ENCODE results near the gene SLC66A3.

Gene SLC66A3

GRCh38 chr2:11177871-11178690, 22.8 kb downstream of the SLC66A3 start:
- no peak for TF ChIP-seq ZFX (IDR thresholded peaks at IDR 0.05; ENCODE audit: borderline replicate concordance)
- no peak for TF ChIP-seq CTCF (IDR thresholded peaks at IDR 0.05)
- no peak overlapping the region for H3K27ac ChIP-seq

GRCh38 chr2:11179196-11179595, 23.9 kb downstream of the SLC66A3 start:
- H3K27ac ChIP-seq = no peak overlapping the region
- TF ChIP-seq CTCF (IDR thresholded peaks at IDR 0.05) (no peak), ZFX (IDR thresholded peaks at IDR 0.05; ENCODE audit: borderline replicate concordance) (no peak)

GRCh38 chr2:11179899-11180298, 24.6 kb downstream of the SLC66A3 start:
- no peak overlapping the region for H3K27ac ChIP-seq
- TF ChIP-seq CTCF (IDR thresholded peaks at IDR 0.05) (no peak), ZFX (IDR thresholded peaks at IDR 0.05; ENCODE audit: borderline replicate concordance) (no peak)

- no peak overlapping the region for H3K27ac ChIP-seq
- TF ChIP-seq ZFX (IDR thresholded peaks at IDR 0.05; ENCODE audit: borderline replicate concordance) = no peak
These were observed 25.4 kb downstream of the SLC66A3 start for GRCh38 chr2:11180653-11181052.

- TF ChIP-seq ZFX (IDR thresholded peaks at IDR 0.05; ENCODE audit: borderline replicate concordance) (no peak), CTCF (IDR thresholded peaks at IDR 0.05) (no peak)
- H3K27ac ChIP-seq = no peak overlapping the region
These were observed 27.7 kb downstream of the SLC66A3 start for GRCh38 chr2:11182951-11183350.

- TF ChIP-seq ZFX (IDR thresholded peaks at IDR 0.05; ENCODE audit: borderline replicate concordance) (no peak), CTCF (IDR thresholded peaks at IDR 0.05) (no peak)
- no peak overlapping the region for H3K27ac ChIP-seq
These were observed 30.9 kb downstream of the SLC66A3 start for GRCh38 chr2:11186145-11186544.

GRCh38 chr2:11187083-11187619, 31.9 kb downstream of the SLC66A3 start:
- no peak overlapping the region for H3K27ac ChIP-seq

More at GRCh38 chr2:11187083-11187619, 31.9 kb downstream of the SLC66A3 start:
- TF ChIP-seq CTCF (IDR thresholded peaks at IDR 0.05) (no peak), ZFX (IDR thresholded peaks at IDR 0.05; ENCODE audit: borderline replicate concordance) (no peak)
